Osteoblast (primary cell): ENCODE measurements around the gene PRR7. TPM values are rescaled to one million over a fixed set of nuclear protein-coding genes. Genes with fewer than 3 reads are reported as not detected.

Experiments
- DNase-seq: peaks from one replicate; pipeline ENCODE4 v3.0.0; 2011; ENCODE audit warnings: low spot score, mixed read lengths; ENCODE audit not compliant: insufficient read length; ENCODE audit errors: missing footprints
- H2AFZ ChIP-seq: 2 replicates; pipeline ENCODE4 v1.6.0; 2011; ENCODE audit warnings: mild to moderate bottlenecking, low read length
- H3K27ac ChIP-seq: 2 replicates; pipeline ENCODE4 v1.5.1; 2011; ENCODE audit warnings: mild to moderate bottlenecking, low read depth, low read length, moderate library complexity
- H3K27me3 ChIP-seq: 2 replicates; pipeline ENCODE4 v1.6.0; 2012; ENCODE audit warnings: mild to moderate bottlenecking, control low read depth, inconsistent platforms, low read length, moderate library complexity; ENCODE audit not compliant: insufficient read depth
- H3K36me3 ChIP-seq: 2 replicates; pipeline ENCODE4 v1.5.1; 2011; ENCODE audit warnings: mild to moderate bottlenecking, low read length, control low read depth, moderate library complexity; ENCODE audit not compliant: insufficient read depth
- H3K4me1 ChIP-seq: 2 replicates; pipeline ENCODE4 v1.5.1; 2011; ENCODE audit warnings: mild to moderate bottlenecking, low read length, control low read depth, moderate library complexity; ENCODE audit not compliant: insufficient read depth
- H3K4me2 ChIP-seq: 2 replicates; pipeline ENCODE4 v1.6.0; 2011; ENCODE audit warnings: mild to moderate bottlenecking, low read length; ENCODE audit not compliant: insufficient read depth
- H3K4me3 ChIP-seq: fragments of 200-600 bp; sonication (generic); 3 replicates; pipeline ENCODE4 v1.5.1; 2012; ENCODE audit warnings: mild to moderate bottlenecking, low read length, inconsistent platforms; ENCODE audit not compliant: insufficient read depth
- H3K79me2 ChIP-seq: 2 replicates; pipeline ENCODE4 v1.6.0; 2012; ENCODE audit warnings: mild to moderate bottlenecking, low read length, control low read depth, inconsistent platforms; ENCODE audit not compliant: insufficient read depth
- H3K9me3 ChIP-seq: 2 replicates; pipeline ENCODE4 v1.5.1; 2011; ENCODE audit warnings: low read depth, low read length, control low read depth
- H4K20me1 ChIP-seq: 2 replicates; pipeline ENCODE4 v1.6.0; 2012; ENCODE audit warnings: mild to moderate bottlenecking, low read length, control low read depth; ENCODE audit not compliant: insufficient read depth
- total RNA-seq: library from RNA; depleted of rRNA; stranded (reverse); fragments of >200 nt; gene quantifications from 2 replicates; pipeline ENCODE4 v1.2.3, GENCODE V29; 2012
- TF ChIP-seq, protein P1 (sequence below): IDR thresholded peaks from 2 replicates; pipeline ENCODE4 v1.5.1; 2011; ENCODE audit warnings: mild to moderate bottlenecking, low read depth, low read length, moderate library complexity; ENCODE audit errors: extremely low read depth

PRR7 gene
- total RNA-seq, 1 donor: 12.7 TPM

DNA sequence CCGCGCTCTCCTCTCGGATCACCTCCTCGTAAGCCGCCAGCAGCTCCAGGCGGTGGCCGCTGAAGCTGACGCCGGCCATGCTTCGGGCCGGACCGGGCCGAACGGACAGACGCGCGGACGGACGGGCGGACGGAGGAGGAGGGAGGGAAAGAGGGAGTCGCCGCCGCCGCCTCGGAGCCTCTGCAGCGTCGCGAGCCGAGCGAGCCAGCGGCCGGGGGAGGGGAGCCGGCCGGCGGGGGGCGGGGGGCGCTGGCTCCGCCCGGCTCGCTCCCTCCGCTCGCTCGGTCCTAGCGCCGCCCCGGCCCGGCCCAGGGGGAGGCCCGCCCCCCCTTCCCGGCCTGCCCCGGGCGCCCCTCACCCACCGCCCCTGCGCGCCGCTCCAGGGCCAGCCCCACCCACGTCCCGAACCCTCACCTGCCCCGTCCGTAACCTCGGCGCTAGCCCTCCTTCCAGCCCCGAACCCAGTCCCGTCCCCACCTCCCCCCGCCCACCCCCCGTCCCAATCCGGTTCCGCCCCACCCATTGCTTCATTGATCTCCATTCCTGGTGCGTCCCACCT, 26.9 kb downstream of the PRR7 start, which contains the start of gene DBN1:
Gene DBN1 (minus strand): TSS at position 192 of the 559 bp plus-strand sequence. CDS start 113 bp downstream, at position 79.
- Histone ChIP-seq H3K9me3 (no peaks in the 10 kb centered on the region), H4K20me1 (peaks cover 41% of the 10 kb centered on the region), H3K79me2 (peaks cover 43% of the 10 kb centered on the region), H3K4me3 (peak within 1 kb of the TSS; percentile 87), H3K4me1 (peaks cover 42% of the 10 kb centered on the region), H3K36me3 (peaks cover 5% of the 10 kb centered on the region), H3K4me2 (peak within 1 kb of the TSS; percentile 90), H2AFZ (no peak within 1 kb of the TSS), H3K27ac (peak within 1 kb of the TSS; percentile 80), H3K27me3 (no peaks in the 10 kb centered on the region)
- TF ChIP-seq, protein P1, sequence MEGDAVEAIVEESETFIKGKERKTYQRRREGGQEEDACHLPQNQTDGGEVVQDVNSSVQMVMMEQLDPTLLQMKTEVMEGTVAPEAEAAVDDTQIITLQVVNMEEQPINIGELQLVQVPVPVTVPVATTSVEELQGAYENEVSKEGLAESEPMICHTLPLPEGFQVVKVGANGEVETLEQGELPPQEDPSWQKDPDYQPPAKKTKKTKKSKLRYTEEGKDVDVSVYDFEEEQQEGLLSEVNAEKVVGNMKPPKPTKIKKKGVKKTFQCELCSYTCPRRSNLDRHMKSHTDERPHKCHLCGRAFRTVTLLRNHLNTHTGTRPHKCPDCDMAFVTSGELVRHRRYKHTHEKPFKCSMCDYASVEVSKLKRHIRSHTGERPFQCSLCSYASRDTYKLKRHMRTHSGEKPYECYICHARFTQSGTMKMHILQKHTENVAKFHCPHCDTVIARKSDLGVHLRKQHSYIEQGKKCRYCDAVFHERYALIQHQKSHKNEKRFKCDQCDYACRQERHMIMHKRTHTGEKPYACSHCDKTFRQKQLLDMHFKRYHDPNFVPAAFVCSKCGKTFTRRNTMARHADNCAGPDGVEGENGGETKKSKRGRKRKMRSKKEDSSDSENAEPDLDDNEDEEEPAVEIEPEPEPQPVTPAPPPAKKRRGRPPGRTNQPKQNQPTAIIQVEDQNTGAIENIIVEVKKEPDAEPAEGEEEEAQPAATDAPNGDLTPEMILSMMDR: no peak
- peak; percentile 99 for DNase-seq

DNA sequence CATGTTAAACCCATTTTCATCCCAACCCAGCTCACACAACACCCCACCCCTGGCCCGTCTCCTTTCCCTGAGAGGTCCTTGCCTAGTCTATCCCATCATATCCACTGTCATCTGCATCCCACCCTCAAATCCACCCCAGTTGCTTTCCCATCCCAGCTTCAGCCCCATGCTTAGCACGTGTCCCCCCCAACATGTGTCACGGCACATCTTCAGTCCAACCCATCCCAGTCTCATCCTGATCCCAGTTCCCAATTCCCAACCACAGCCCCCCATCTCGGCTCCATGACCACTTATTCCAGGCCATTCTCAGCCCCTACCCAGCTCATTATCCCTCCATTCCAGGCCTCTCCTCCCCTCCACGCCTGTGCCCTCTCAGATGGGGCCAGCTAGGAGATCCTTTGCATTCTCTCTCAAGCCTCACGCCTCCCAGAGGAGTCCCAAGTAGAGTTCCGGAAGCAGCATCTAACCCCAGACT, 27.4 kb downstream of the PRR7 start:
- DNase-seq: peak; percentile 90
- no peaks in the 10 kb centered on the region for H3K27me3 ChIP-seq
- H3K36me3 ChIP-seq: peaks cover 7% of the 10 kb centered on the region
- TF ChIP-seq, protein P1: no peak
- peak overlapping the region; percentile 46 for H3K4me3 ChIP-seq
- H3K4me1 ChIP-seq: peaks cover 36% of the 10 kb centered on the region
- peaks cover 36% of the 10 kb centered on the region for H4K20me1 ChIP-seq
- H3K9me3 ChIP-seq: no peaks in the 10 kb centered on the region
- H3K4me2 ChIP-seq: peak overlapping the region; percentile 48
- H3K27ac ChIP-seq: no peak overlapping the region
- no peak overlapping the region for H2AFZ ChIP-seq
- peaks cover 38% of the 10 kb centered on the region for H3K79me2 ChIP-seq

DNA sequence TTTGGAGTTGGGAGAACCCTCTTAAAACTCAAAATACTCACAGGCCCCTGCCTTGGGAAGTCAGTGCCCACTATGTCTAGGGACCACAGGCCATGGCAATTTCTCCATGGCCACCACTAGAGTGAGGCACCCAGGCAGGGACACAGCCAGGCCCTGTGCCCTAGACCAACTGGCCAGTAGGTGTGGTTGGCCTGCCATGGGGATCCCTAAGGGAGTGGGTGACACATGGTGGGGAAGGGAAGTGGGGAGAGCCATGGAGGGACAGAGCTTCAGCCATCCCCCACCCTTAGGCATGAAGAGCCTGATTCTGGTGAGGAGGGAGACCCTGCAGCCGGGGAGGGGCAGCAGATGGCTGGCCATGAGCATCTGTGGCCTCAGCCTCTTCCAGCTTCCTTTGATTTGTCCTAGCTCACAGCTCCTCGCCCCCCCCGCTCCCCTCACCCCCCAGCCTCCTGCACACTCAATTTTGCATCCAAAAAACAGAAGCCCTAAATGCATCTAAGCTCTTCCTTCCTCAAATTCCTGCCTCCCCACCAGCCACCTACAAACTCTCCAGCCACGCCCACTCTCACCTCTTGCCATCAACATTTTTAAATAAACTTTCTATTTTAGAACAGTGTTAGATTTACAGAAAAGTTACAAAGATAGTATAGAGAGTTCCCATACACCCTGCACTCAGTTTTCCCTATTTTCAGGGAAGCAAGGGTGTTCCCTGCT, 28.4 kb downstream of the PRR7 start:
- Histone ChIP-seq H3K27me3 (no peaks in the 10 kb centered on the region), H3K4me1 (peaks cover 36% of the 10 kb centered on the region), H3K36me3 (peaks cover 15% of the 10 kb centered on the region), H4K20me1 (peaks cover 30% of the 10 kb centered on the region), H3K27ac (no peak overlapping the region), H3K4me3 (no peak overlapping the region), H3K79me2 (peaks cover 28% of the 10 kb centered on the region), H3K4me2 (no peak overlapping the region), H2AFZ (no peak overlapping the region), H3K9me3 (no peaks in the 10 kb centered on the region)
- TF ChIP-seq, protein P1: no peak
- DNase-seq: peak; percentile 92
